HCT116 (cell line): Measurements from ENCODE around the gene HK3. TPM values are rescaled to one million over a fixed set of nuclear protein-coding genes. Genes with fewer than 3 reads are reported as not detected.
"Not testable (repeated sequence)": the region's sequence is repeated elsewhere in the genome, so short reads cannot be mapped to it uniquely, and the experiment has no call there.

Experiments used
- ATAC-seq: fragments of 200-7000 bp; cut with Tn5 transposase; 2 replicates; pipeline ENCODE4 v1.9.1; 2020; ENCODE audit warnings: mild to moderate bottlenecking, moderate library complexity
- BruUV-seq: library from RNA; stranded (reverse); fragments of 400-500 nt; replicated peaks from 2 replicates; lab custom pipeline; 2021; lab: Mats Ljungman, UMichigan
- CTCF ChIA-PET: fragments of 300-600 bp; sonication (Branson Sonifier 250); formaldehyde crosslinking; loops from one replicate; lab custom pipeline; 2021; ENCODE audit warnings: antibody characterized with exemption; lab: Charles Lee
- POLR2A ChIA-PET: fragments of 300-600, 350-600 bp; sonication (Branson Sonifier 250); formaldehyde crosslinking; loops from one replicate; lab custom pipeline; 2021; ENCODE audit warnings: antibody characterized with exemption; lab: Charles Lee
- RAD21 ChIA-PET, 2 experiments: fragments of 300-600 bp; sonication (Branson Sonifier 250); formaldehyde crosslinking; loops; one replicate each; lab custom pipeline; 2023; ENCODE audit warnings: low total read pairs in 2 of 2; ENCODE audit not compliant: uncharacterized antibody in 2 of 2, unreplicated experiment in 2 of 2, low non-redundant PET in 1 of 2; lab: Charles Lee
- DNase-seq: peaks from one replicate; pipeline ENCODE4 v3.0.0-alpha.2; 2010; ENCODE audit warnings: low read depth, low spot score
- H2AFZ ChIP-seq: fragments of 200-600 bp; shearing (Covaris generic), sonication (generic); 2 replicates; pipeline ENCODE4 v1.6.1; 2017; ENCODE audit warnings: low read depth, mixed run types, mixed read lengths, antibody characterized with exemption, low read length; ENCODE audit not compliant: poor library complexity, severe bottlenecking
- H3K27ac ChIP-seq: 2 replicates; pipeline ENCODE4 v1.5.1; 2012; ENCODE audit warnings: low read depth, low read length
- H3K27me3 ChIP-seq: fragments of 200-600 bp; sonication (generic); 2 replicates; pipeline ENCODE4 v1.6.1; 2016; ENCODE audit warnings: mixed run types, low read length, mixed read lengths; ENCODE audit not compliant: insufficient read depth
- H3K36me3 ChIP-seq, 2 experiments: fragments of 200-500 bp in 1 of 2; fragments of 200-600 bp in 1 of 2; sonication (Bioruptor generic) in 1 of 2; sonication (generic) in 1 of 2; 2 replicates each; pipeline versions ENCODE4 v1.5.1 to v1.6.1; 2014 to 2016; ENCODE audit warnings: low read length in 2 of 2, inconsistent platforms in 1 of 2, mixed read lengths in 1 of 2, mixed run types in 1 of 2; ENCODE audit not compliant: insufficient read depth in 2 of 2, control insufficient read depth in 1 of 2
- H3K4me1 ChIP-seq, 2 experiments: fragments of 200-600 bp in 1 of 2; sonication (generic) in 1 of 2; 2 replicates each; pipeline versions ENCODE4 v1.5.1 to v1.6.1; 2012 to 2017; ENCODE audit warnings: low read length in 2 of 2, inconsistent platforms in 1 of 2, mild to moderate bottlenecking in 1 of 2, mixed read lengths in 1 of 2, mixed run types in 1 of 2, moderate library complexity in 1 of 2; ENCODE audit not compliant: insufficient read depth in 2 of 2, control insufficient read depth in 1 of 2
- H3K4me2 ChIP-seq: fragments of 200-600 bp; sonication (generic); 2 replicates; pipeline ENCODE4 v1.6.1; 2017; ENCODE audit warnings: mixed run types, low read length, mixed read lengths
- H3K4me3 ChIP-seq, 2 experiments: fragments of 200-600 bp in 1 of 2; sonication (generic) in 1 of 2; replicated peaks in 1 of 2; 2 replicates each; pipeline ENCODE4 v1.5.1; 2011 to 2016; ENCODE audit warnings: low read length in 2 of 2, control low read depth in 1 of 2, low read depth in 1 of 2, mild to moderate bottlenecking in 1 of 2, mixed read lengths in 1 of 2, mixed run types in 1 of 2
- H3K79me2 ChIP-seq: fragments of 200-600 bp; sonication (generic); 2 replicates; pipeline ENCODE4 v1.6.1; 2017; ENCODE audit warnings: mild to moderate bottlenecking, mixed run types, low read length, moderate library complexity, mixed read lengths; ENCODE audit not compliant: insufficient read depth
- H3K9ac ChIP-seq: fragments of 200-600 bp; sonication (generic); 2 replicates; pipeline ENCODE4 v1.6.1; 2016; ENCODE audit warnings: low read length, mixed read lengths
- H3K9me2 ChIP-seq: fragments of 200-600 bp; sonication (generic), shearing (Covaris generic); 2 replicates; pipeline ENCODE4 v1.6.1; 2017; ENCODE audit warnings: mixed run types, mild to moderate bottlenecking, moderate library complexity; ENCODE audit not compliant: insufficient read depth
- H3K9me3 ChIP-seq, 2 experiments: fragments of 200-500 bp in 1 of 2; fragments of 200-600 bp in 1 of 2; sonication (Bioruptor generic) in 1 of 2; sonication (generic) in 1 of 2; 2 replicates each; pipeline ENCODE4 v1.6.1; 2014 to 2017; ENCODE audit warnings: low read length in 2 of 2, mixed read lengths in 2 of 2, inconsistent platforms in 1 of 2, low read depth in 1 of 2, mild to moderate bottlenecking in 1 of 2, mixed run types in 1 of 2, moderate library complexity in 1 of 2; ENCODE audit not compliant: control insufficient read depth in 1 of 2, insufficient read depth in 1 of 2
- H4K20me1 ChIP-seq: fragments of 200-600 bp; sonication (generic), shearing (Covaris generic); 2 replicates; pipeline ENCODE4 v1.6.1; 2017; ENCODE audit warnings: mixed run types, mild to moderate bottlenecking, moderate library complexity; ENCODE audit not compliant: insufficient read depth
- CEBPB ChIP-seq: IDR thresholded peaks from 2 replicates; pipeline ENCODE4 v1.6.1; 2012; ENCODE audit warnings: low read depth
- RAD21 ChIP-seq: IDR thresholded peaks from 2 replicates; pipeline ENCODE4 v1.6.1; 2012; ENCODE audit warnings: low read depth, mild to moderate bottlenecking
- SIN3A ChIP-seq: IDR thresholded peaks from 2 replicates; pipeline ENCODE4 v1.6.1; 2012; ENCODE audit warnings: low read depth
- intact Hi-C: fragments of 100-400 bp; cut with micrococcal nuclease; formaldehyde crosslinking; loops from 2 replicates; pipeline ENCODE4 v1.10.0; 2022
- total RNA-seq: library from RNA; stranded (reverse); gene quantifications from one replicate; pipeline ENCODE4 v1.2.1, GENCODE V29; 2021; ENCODE audit not compliant: unreplicated experiment
- TF ChIP-seq, protein P1 (sequence below), 3 experiments: fragments of 200-600 bp in 1 of 3; sonication (generic) in 1 of 3; IDR thresholded peaks in 2 of 3; conservative IDR thresholded peaks in 1 of 3; 2 replicates each; pipeline ENCODE4 v1.5.1; 2012 to 2017; ENCODE audit warnings: low read depth in 2 of 3, low read length in 2 of 3, antibody characterized with exemption in 1 of 3, borderline replicate concordance in 1 of 3, control low read depth in 1 of 3, mild to moderate bottlenecking in 1 of 3, mixed read lengths in 1 of 3, mixed run types in 1 of 3, moderate library complexity in 1 of 3; ENCODE audit not compliant: insufficient read depth in 1 of 3
- TF ChIP-seq, protein P2 (sequence below): IDR thresholded peaks from 2 replicates; pipeline ENCODE4 v1.6.1; 2012

The HK3 gene
- total RNA-seq, 1 experiment from 2014 or later = 0.30 TPM

DNA sequence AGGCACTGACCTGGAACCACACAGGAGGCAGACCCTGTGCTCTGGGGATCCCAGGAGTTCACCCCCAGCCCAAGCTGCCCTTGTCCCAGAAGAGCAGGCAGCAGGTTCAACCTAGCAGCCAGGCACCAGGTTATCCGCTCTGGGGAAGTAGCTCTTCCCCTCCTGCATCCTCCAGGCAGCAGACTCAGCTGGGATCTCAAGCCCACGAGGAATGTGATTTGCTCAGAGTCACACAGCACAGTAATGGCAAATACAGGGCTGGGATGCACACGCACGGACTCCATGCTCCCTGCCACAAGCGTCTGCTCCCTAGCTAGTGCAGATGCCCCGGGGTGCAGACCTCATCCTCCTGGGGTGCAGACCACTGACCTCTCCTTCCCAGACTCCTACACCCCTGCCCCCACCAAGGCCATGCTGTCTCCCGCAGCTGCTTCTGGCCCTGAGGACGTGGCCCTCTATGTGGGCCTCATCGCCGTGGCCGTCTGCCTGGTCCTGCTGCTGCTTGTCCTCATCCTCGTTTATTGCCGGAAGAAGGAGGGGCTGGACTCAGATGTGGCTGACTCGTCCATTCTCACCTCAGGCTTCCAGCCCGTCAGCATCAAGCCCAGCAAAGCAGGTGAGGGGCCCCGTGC is 25.5 kb downstream of the HK3 start (continued):
- TF ChIP-seq, protein P1, sequence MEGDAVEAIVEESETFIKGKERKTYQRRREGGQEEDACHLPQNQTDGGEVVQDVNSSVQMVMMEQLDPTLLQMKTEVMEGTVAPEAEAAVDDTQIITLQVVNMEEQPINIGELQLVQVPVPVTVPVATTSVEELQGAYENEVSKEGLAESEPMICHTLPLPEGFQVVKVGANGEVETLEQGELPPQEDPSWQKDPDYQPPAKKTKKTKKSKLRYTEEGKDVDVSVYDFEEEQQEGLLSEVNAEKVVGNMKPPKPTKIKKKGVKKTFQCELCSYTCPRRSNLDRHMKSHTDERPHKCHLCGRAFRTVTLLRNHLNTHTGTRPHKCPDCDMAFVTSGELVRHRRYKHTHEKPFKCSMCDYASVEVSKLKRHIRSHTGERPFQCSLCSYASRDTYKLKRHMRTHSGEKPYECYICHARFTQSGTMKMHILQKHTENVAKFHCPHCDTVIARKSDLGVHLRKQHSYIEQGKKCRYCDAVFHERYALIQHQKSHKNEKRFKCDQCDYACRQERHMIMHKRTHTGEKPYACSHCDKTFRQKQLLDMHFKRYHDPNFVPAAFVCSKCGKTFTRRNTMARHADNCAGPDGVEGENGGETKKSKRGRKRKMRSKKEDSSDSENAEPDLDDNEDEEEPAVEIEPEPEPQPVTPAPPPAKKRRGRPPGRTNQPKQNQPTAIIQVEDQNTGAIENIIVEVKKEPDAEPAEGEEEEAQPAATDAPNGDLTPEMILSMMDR (IDR thresholded peaks at IDR 0.05 in 2 of 3, conservative IDR thresholded peaks at IDR 0.05 in 1 of 3; ENCODE audit: borderline replicate concordance in 1 of 3, insufficient read depth in 1 of 3, low read depth in 2 of 3, low read length in 2 of 3) = no peak
- TF ChIP-seq CEBPB (no peak), SIN3A (no peak), RAD21 (no peak)
- TF ChIP-seq, protein P2, sequence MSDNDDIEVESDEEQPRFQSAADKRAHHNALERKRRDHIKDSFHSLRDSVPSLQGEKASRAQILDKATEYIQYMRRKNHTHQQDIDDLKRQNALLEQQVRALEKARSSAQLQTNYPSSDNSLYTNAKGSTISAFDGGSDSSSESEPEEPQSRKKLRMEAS = no peak

DNA sequence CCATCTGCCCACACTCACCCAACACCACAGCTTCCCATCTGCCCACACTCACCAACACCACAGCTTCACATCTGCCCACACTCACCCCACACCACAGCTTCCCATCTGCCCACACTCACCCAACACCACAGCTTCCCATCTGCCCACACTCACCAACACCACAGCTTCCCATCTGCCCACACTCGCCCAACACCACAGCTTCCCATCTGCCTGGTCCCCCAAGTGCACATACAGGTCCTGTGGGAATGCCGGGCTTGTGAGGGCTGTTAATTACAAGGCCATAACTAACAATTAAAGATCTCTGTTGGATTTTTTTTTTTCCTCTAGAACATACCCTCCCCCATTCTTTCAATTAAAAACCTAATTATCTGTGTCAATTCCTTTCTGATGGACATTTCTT is 26.1 kb downstream of the HK3 start:
- H3K9me2 ChIP-seq, H3K27me3 ChIP-seq, intact Hi-C loops, ATAC-seq, H3K4me1 ChIP-seq, H3K79me2 ChIP-seq, H3K36me3 ChIP-seq, H4K20me1 ChIP-seq, H3K4me3 ChIP-seq, H3K9ac ChIP-seq, DNase-seq, H2AFZ ChIP-seq, BruUV-seq, H3K4me2 ChIP-seq, H3K27ac ChIP-seq, POLR2A ChIA-PET, H3K9me3 ChIP-seq, CTCF ChIA-PET: not testable (repeated sequence)
- RAD21 ChIA-PET = interaction anchor here in 1 of 2 experiments (0.6 kb wide), 1 partner anchor 129 kb away, joined by 3 read pairs; no protein-coding TSS in a partner anchor

DNA sequence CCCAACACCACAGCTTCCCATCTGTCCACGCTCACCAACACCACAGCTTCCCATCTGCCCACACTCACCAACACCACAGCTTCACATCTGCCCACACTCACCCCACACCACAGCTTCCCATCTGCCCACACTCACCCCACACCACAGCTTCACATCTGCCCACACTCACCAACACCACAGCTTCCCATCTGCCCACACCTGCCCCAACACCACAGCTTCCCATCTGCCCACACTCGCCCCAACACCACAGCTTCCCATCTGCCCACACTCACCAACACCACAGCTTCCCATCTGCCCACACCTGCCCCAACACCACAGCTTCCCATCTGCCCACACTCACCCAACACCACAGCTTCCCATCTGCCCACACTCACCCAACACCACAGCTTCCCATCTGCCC is 26.6 kb downstream of the HK3 start:
- ATAC-seq = not testable (repeated sequence)

DNA sequence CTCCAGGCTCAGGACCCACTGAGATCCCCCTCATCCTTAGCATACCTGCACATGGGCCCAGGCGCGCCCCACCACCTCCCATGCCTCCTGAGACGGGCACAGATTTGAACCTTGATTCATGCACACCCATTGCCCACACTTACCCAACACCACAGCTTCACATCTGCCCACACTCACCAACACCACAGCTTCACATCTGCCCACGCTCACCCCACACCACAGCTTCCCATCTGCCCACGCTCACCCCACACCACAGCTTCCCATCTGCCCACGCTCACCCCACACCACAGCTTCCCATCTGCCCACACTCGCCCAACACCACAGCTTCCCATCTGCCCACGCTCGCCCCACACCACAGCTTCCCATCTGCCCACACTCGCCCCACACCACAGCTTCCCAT is 28.5 kb downstream of the HK3 start:
- H3K27me3 ChIP-seq, H3K9me2 ChIP-seq, H3K36me3 ChIP-seq, POLR2A ChIA-PET, H3K4me1 ChIP-seq, ATAC-seq, RAD21 ChIA-PET, H3K79me2 ChIP-seq, H3K27ac ChIP-seq, H3K9me3 ChIP-seq, DNase-seq, H3K4me3 ChIP-seq, H4K20me1 ChIP-seq, H2AFZ ChIP-seq, BruUV-seq, H3K4me2 ChIP-seq, intact Hi-C loops, H3K9ac ChIP-seq: not testable (repeated sequence)
- CTCF ChIA-PET = interaction anchor here (1.0 kb wide), 2 partner anchors 11 to 28 kb away, joined by 3 read pairs; no protein-coding TSS in a partner anchor

More for the DNA sequence above, 26.6 kb downstream of the HK3 start:
- H3K27me3 ChIP-seq, H3K9me3 ChIP-seq, H3K4me1 ChIP-seq, H3K4me2 ChIP-seq, H3K27ac ChIP-seq, POLR2A ChIA-PET, CTCF ChIA-PET, H3K79me2 ChIP-seq, H3K36me3 ChIP-seq, H2AFZ ChIP-seq, H3K9ac ChIP-seq, DNase-seq, H3K9me2 ChIP-seq, H3K4me3 ChIP-seq, BruUV-seq, intact Hi-C loops, H4K20me1 ChIP-seq: not testable (repeated sequence)
- RAD21 ChIA-PET = interaction anchor here in 1 of 2 experiments (0.6 kb wide), 1 partner anchor 130 kb away, joined by 3 read pairs; no protein-coding TSS in a partner anchor
